GM12878 (cell line): ENCODE measurements around the gene TNFRSF14. TPM values are rescaled to one million over a fixed set of nuclear protein-coding genes. Genes with fewer than 3 reads are reported as not detected.
A peak's percentile ranks its signal among the peaks of the same experiment; 100 is the strongest.

ENCODE experiments used
- ATAC-seq: fragments of 200-7000 bp; cut with Tn5 transposase; 3 replicates; pipeline ENCODE4 v1.9.1; 2020; ENCODE audit warnings: mild to moderate bottlenecking, moderate library complexity
- BruUV-seq: library from RNA; stranded (reverse); fragments of 400-500 nt; replicated peaks from 2 replicates; lab custom pipeline; 2021; lab: Mats Ljungman, UMichigan
- CTCF ChIA-PET: fragments of 300-600 bp; sonication (Branson Sonifier 250); formaldehyde crosslinking; extraction: SDS; loops from one replicate; lab custom pipeline; 2021; ENCODE audit warnings: inconsistent platforms; lab: Yijun Ruan, JAX
- POLR2A ChIA-PET: fragments of 350-600 bp; formaldehyde crosslinking; extraction: SDS; loops from one replicate; lab custom pipeline; 2021; ENCODE audit warnings: inconsistent platforms; lab: Charles Lee
- RAD21 ChIA-PET: fragments of 300-600 bp; sonication (Branson Sonifier 250); formaldehyde crosslinking; loops from one replicate; lab custom pipeline; 2023; ENCODE audit warnings: antibody characterized with exemption; ENCODE audit not compliant: unreplicated experiment; lab: Charles Lee
- SMC1A ChIA-PET: fragments of 300-600 bp; sonication (Branson Sonifier 250); formaldehyde crosslinking; loops from one replicate; lab custom pipeline; 2023; ENCODE audit not compliant: unreplicated experiment, uncharacterized antibody; lab: Charles Lee
- DNase-seq: peaks from one replicate; pipeline ENCODE4 v3.0.0-alpha.2; 2011; ENCODE audit warnings: low read depth, low spot score
- FAIRE-seq: peaks from 3 replicates; lab custom pipeline; 2011; peaks lifted over from hg19 to GRCh38; lab: Jason Lieb, UNC
- H2AFZ ChIP-seq: 2 replicates; pipeline ENCODE4 v1.6.0; 2011; ENCODE audit warnings: low read depth, low read length, control low read depth; ENCODE audit not compliant: control insufficient read depth
- H3K27ac ChIP-seq: 2 replicates; pipeline ENCODE4 v1.5.1; 2011; ENCODE audit warnings: control low read depth; ENCODE audit not compliant: control insufficient read depth, insufficient read depth
- H3K27me3 ChIP-seq, 2 experiments: replicated peaks in 1 of 2; 2 replicates each; pipeline versions ENCODE4 v1.6.0 to v1.6.1; 2011; ENCODE audit warnings: low read length in 1 of 2; ENCODE audit not compliant: control insufficient read depth in 2 of 2, insufficient read depth in 2 of 2
- H3K36me3 ChIP-seq, 2 experiments: 2 replicates each; pipeline ENCODE4 v1.5.1; 2011; ENCODE audit warnings: low read length in 1 of 2; ENCODE audit not compliant: control insufficient read depth in 2 of 2, insufficient read depth in 2 of 2
- H3K4me1 ChIP-seq: 2 replicates; pipeline ENCODE4 v1.6.1; 2011; ENCODE audit warnings: mild to moderate bottlenecking, low read length, moderate library complexity, mixed read lengths; ENCODE audit not compliant: control insufficient read depth, insufficient read depth
- H3K4me2 ChIP-seq: 2 replicates; pipeline ENCODE4 v1.6.0; 2011; ENCODE audit warnings: control low read depth; ENCODE audit not compliant: control insufficient read depth, insufficient read depth
- H3K4me3 ChIP-seq: fragments of 200-600 bp; sonication (generic); 2 replicates; pipeline ENCODE4 v1.5.1; 2016
- H3K79me2 ChIP-seq: 2 replicates; pipeline ENCODE4 v1.6.0; 2011; ENCODE audit warnings: low read length; ENCODE audit not compliant: control insufficient read depth, insufficient read depth
- H3K9ac ChIP-seq: 2 replicates; pipeline ENCODE4 v1.8.0; 2011; ENCODE audit warnings: low read length, control low read depth, mixed read lengths; ENCODE audit not compliant: control insufficient read depth, insufficient read depth
- H3K9me3 ChIP-seq: replicated peaks from 3 replicates; pipeline ENCODE4 v1.5.1; 2011; ENCODE audit warnings: mild to moderate bottlenecking, low read length; ENCODE audit not compliant: control insufficient read depth, insufficient read depth
- H4K20me1 ChIP-seq: 2 replicates; pipeline ENCODE4 v1.6.0; 2011; ENCODE audit not compliant: control insufficient read depth, insufficient read depth
- BACH1 ChIP-seq: fragments of 450-650 bp; IDR thresholded peaks from 2 replicates; pipeline ENCODE4 v1.6.1; 2017; ENCODE audit warnings: mild to moderate bottlenecking, borderline replicate concordance
- GATAD2B ChIP-seq: fragments of 450-650 bp; conservative IDR thresholded peaks from 2 replicates; pipeline ENCODE4 v1.6.1; 2017; ENCODE audit warnings: low read depth, mild to moderate bottlenecking, moderate library complexity
- KAT2A ChIP-seq: conservative IDR thresholded peaks from 2 replicates; pipeline ENCODE4 v1.6.1; 2011; ENCODE audit warnings: low read depth, low read length; ENCODE audit not compliant: control insufficient read depth
- MEF2B ChIP-seq: fragments of 450-650 bp; IDR thresholded peaks from 2 replicates; pipeline ENCODE4 v1.6.1; 2018; ENCODE audit warnings: mild to moderate bottlenecking, moderate library complexity; ENCODE audit not compliant: partially characterized antibody, poor library complexity, severe bottlenecking
- MXI1 ChIP-seq: fragments of 150-350 bp; IDR thresholded peaks from 2 replicates; pipeline ENCODE4 v1.6.1; 2011; ENCODE audit warnings: low read depth, mild to moderate bottlenecking, inconsistent platforms, low read length, improper control_type of control experiment
- RAD21 ChIP-seq: IDR thresholded peaks from 2 replicates; pipeline ENCODE4 v1.6.1; 2011; ENCODE audit warnings: mild to moderate bottlenecking, low read depth, low read length, moderate library complexity; ENCODE audit not compliant: insufficient read depth
- RUNX3 ChIP-seq: IDR thresholded peaks from 2 replicates; pipeline ENCODE4 v1.6.1; 2012; ENCODE audit warnings: low read length, inconsistent platforms
- SMARCA5 ChIP-seq: fragments of 450-650 bp; IDR thresholded peaks from 2 replicates; pipeline ENCODE4 v1.6.1; 2017; ENCODE audit warnings: mild to moderate bottlenecking
- YY1 ChIP-seq: IDR thresholded peaks from 2 replicates; pipeline ENCODE4 v1.6.1; 2011; ENCODE audit warnings: low read depth, mild to moderate bottlenecking, low read length
- WGBS: methylation state at CpG from one replicate; pipeline ENCODE4 v1.1.6; 2016; ENCODE audit warnings: low lambda C conversion rate; ENCODE audit not compliant: insufficient replicate concordance, insufficient coverage; ENCODE audit errors: missing lambda C conversion rate; 5-methylcytosine and 5-hydroxymethylcytosine counted together
- in situ Hi-C: fragments of 300-500 bp; cut with MboI; formaldehyde crosslinking; loops from 9 replicates; pipeline ENCODE4 v1.14.3; 2018; ENCODE audit warnings: mixed read lengths
- intact Hi-C: fragments of 100-400 bp; cut with micrococcal nuclease; formaldehyde crosslinking; loops from one replicate; pipeline ENCODE4 v1.14.2; 2022; ENCODE audit not compliant: unreplicated experiment
- polyA plus RNA-seq, 11 experiments: library from polyadenylated mRNA; depleted of rRNA in 4 of 11; unstranded in 6 of 11; stranded (reverse) in 5 of 11; fragments of >200 nt; fragmentation: Nextera tagmentation in 4 of 11; fragmentation: Illumina TruSeq in 1 of 11; extraction: Ambion mirVana in 4 of 11; extraction: Trizol in 1 of 11; gene quantifications; 1 replicate in 1 of 11; 2 replicates in 10 of 11; pipeline versions ENCODE4 v1.2.1 to v1.2.3, GENCODE V29; 2011 to 2016; ENCODE audit warnings: inconsistent platforms in 2 of 11, missing spikeins in 2 of 11, low read depth in 1 of 11
- total RNA-seq, 4 experiments: library from RNA; depleted of rRNA in 3 of 4; stranded (reverse); fragments of >200 nt in 3 of 4; fragmentation: Illumina TruSeq in 1 of 4; extraction: Trizol in 1 of 4; gene quantifications; 2 replicates each; pipeline versions ENCODE4 v1.2.1 to v1.2.3, GENCODE V29; 2013 to 2021
- TF ChIP-seq, protein P1 (sequence below): IDR thresholded peaks from 2 replicates; pipeline ENCODE4 v1.6.1; 2012; ENCODE audit warnings: improper control_type of control experiment, low read depth, low read length; ENCODE audit not compliant: insufficient replicate concordance
- TF ChIP-seq, protein P2 (sequence below): fragments of 450-650 bp; IDR thresholded peaks from 2 replicates; pipeline ENCODE4 v1.6.1; 2018; ENCODE audit warnings: borderline replicate concordance, mild to moderate bottlenecking; ENCODE audit not compliant: partially characterized antibody

The TNFRSF14 gene
- total and polyA plus RNA-seq, 10 of the 15 experiments (the other 5 are each of a cell fraction or from before 2014, with no cell fraction given): 0.43 to 114 (median 41.5) TPM

- intact Hi-C loops: loop anchor here (5.0 kb wide), 1 partner anchor 867 kb away; no protein-coding TSS in a partner anchor
- POLR2A ChIA-PET: interaction anchor here (2.8 to 5.5 kb wide), 3 partner anchors 9 to 30 kb away, joined by 23 to 61 read pairs (median 60); partner anchors contain the start of gene PRXL2B
- TF ChIP-seq KAT2A (no peak), RUNX3 (0 out of 2 replicates have a peak, but pooled peaks have one; percentile 21), YY1 (peak; percentile 47; the same call in 1 of the 2 replicates), MXI1 (peak; percentile 64), GATAD2B (peak; percentile 75), SMARCA5 (peak; percentile 62; the same call in 1 of the 2 replicates), RAD21 (peak; percentile 88), BACH1 (0 out of 2 replicates have a peak, but pooled peaks have one; percentile 28), MEF2B (peak; percentile 16)
- TF ChIP-seq, protein P1, sequence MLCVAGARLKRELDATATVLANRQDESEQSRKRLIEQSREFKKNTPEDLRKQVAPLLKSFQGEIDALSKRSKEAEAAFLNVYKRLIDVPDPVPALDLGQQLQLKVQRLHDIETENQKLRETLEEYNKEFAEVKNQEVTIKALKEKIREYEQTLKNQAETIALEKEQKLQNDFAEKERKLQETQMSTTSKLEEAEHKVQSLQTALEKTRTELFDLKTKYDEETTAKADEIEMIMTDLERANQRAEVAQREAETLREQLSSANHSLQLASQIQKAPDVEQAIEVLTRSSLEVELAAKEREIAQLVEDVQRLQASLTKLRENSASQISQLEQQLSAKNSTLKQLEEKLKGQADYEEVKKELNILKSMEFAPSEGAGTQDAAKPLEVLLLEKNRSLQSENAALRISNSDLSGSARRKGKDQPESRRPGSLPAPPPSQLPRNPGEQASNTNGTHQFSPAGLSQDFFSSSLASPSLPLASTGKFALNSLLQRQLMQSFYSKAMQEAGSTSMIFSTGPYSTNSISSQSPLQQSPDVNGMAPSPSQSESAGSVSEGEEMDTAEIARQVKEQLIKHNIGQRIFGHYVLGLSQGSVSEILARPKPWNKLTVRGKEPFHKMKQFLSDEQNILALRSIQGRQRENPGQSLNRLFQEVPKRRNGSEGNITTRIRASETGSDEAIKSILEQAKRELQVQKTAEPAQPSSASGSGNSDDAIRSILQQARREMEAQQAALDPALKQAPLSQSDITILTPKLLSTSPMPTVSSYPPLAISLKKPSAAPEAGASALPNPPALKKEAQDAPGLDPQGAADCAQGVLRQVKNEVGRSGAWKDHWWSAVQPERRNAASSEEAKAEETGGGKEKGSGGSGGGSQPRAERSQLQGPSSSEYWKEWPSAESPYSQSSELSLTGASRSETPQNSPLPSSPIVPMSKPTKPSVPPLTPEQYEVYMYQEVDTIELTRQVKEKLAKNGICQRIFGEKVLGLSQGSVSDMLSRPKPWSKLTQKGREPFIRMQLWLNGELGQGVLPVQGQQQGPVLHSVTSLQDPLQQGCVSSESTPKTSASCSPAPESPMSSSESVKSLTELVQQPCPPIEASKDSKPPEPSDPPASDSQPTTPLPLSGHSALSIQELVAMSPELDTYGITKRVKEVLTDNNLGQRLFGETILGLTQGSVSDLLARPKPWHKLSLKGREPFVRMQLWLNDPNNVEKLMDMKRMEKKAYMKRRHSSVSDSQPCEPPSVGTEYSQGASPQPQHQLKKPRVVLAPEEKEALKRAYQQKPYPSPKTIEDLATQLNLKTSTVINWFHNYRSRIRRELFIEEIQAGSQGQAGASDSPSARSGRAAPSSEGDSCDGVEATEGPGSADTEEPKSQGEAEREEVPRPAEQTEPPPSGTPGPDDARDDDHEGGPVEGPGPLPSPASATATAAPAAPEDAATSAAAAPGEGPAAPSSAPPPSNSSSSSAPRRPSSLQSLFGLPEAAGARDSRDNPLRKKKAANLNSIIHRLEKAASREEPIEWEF: no peak
- TF ChIP-seq, protein P2, sequence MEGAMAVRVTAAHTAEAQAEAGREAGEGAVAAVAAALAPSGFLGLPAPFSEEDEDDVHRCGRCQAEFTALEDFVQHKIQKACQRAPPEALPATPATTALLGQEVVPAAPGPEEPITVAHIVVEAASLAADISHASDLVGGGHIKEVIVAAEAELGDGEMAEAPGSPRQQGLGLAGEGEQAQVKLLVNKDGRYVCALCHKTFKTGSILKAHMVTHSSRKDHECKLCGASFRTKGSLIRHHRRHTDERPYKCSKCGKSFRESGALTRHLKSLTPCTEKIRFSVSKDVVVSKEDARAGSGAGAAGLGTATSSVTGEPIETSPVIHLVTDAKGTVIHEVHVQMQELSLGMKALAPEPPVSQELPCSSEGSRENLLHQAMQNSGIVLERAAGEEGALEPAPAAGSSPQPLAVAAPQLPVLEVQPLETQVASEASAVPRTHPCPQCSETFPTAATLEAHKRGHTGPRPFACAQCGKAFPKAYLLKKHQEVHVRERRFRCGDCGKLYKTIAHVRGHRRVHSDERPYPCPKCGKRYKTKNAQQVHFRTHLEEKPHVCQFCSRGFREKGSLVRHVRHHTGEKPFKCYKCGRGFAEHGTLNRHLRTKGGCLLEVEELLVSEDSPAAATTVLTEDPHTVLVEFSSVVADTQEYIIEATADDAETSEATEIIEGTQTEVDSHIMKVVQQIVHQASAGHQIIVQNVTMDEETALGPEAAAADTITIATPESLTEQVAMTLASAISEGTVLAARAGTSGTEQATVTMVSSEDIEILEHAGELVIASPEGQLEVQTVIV: no peak
Measured at GRCh38 chr1:2554621-2555387, 1.4 kb upstream of the TNFRSF14 start.

More at GRCh38 chr1:2554621-2555387, 1.4 kb upstream of the TNFRSF14 start:
- ATAC-seq: peak; percentile 25
- no peak for DNase-seq
- peak; percentile 27 for FAIRE-seq
- H4K20me1 ChIP-seq: no peaks in the 10 kb centered on the region
- peaks cover 38% of the 10 kb centered on the region for H3K79me2 ChIP-seq
- no TSS peak for BruUV-seq
- WGBS: 43% methylated on average over 19 of the region's 19 CpGs
- H3K36me3 ChIP-seq: peaks cover 0 to 2% of the 10 kb centered on the region in 2 experiments; a peak in 2 of 4 replicates
- H3K4me2 ChIP-seq: peak overlapping the region; percentile 97
- no peaks in the 10 kb centered on the region for H3K27me3 ChIP-seq
- peak overlapping the region; percentile 39; the same call in 1 of the 2 replicates for H3K9ac ChIP-seq
- in situ Hi-C loops: no loop called here
- SMC1A ChIA-PET: interaction anchor here (0.6 to 4.7 kb wide), 3 partner anchors 23 to 108 kb away, joined by 3 to 39 read pairs (median 28); partner anchors contain the start of gene PRXL2B
- H3K9me3 ChIP-seq: no peaks in the 10 kb centered on the region
- peak overlapping the region; percentile 87 for H3K4me3 ChIP-seq
- RAD21 ChIA-PET: interaction anchor here (1.1 to 3.3 kb wide), 6 partner anchors 24 to 360 kb away, joined by 3 to 41 read pairs (median 12); partner anchors contain the start of genes FAAP20 and PANK4
- peaks cover 31% of the 10 kb centered on the region for H3K4me1 ChIP-seq
- H3K27ac ChIP-seq: peak overlapping the region; percentile 99
- peak overlapping the region; percentile 44; the same call in 1 of the 2 replicates for H2AFZ ChIP-seq
- CTCF ChIA-PET: interaction anchor here (0.7 to 5.1 kb wide), 5 partner anchors 23 to 232 kb away, joined by 3 to 54 read pairs (median 10); partner anchors contain the start of genes PANK4, PEX10 and PRXL2B
